ENCODE data around the gene GCDH.
"Not testable (repeated sequence)": the region's sequence is repeated elsewhere in the genome, so short reads cannot be mapped to it uniquely, and the experiment has no call there.

GCDH gene

GRCh38 chr19:12912571-12912970 is 21.6 kb downstream of the GCDH start:
- peak; percentile 57 to 66 for DNase-seq

GRCh38 chr19:12913011-12913561 is 22.1 kb downstream of the GCDH start:
- peak; percentile 58 to 78 for DNase-seq

GRCh38 chr19:12913851-12914690 is 23.1 kb downstream of the GCDH start:
- no peak for DNase-seq

- not testable (repeated sequence) for DNase-seq
Observed at GRCh38 chr19:12915860-12916259, 24.9 kb downstream of the GCDH start.

- DNase-seq: no peak
Observed at GRCh38 chr19:12918253-12918652, 27.3 kb downstream of the GCDH start.

- no peak for DNase-seq
Observed at GRCh38 chr19:12921047-12921446, 30.1 kb downstream of the GCDH start.

GRCh38 chr19:12922959-12923358 is 32.0 kb downstream of the GCDH start:
- DNase-seq: no peak

GRCh38 chr19:12924621-12925310 is 33.8 kb downstream of the GCDH start:
- DNase-seq: no peak

- DNase-seq: no peak
Observed at GRCh38 chr19:12930002-12930645, 39.2 kb downstream of the GCDH start.

GRCh38 chr19:12932392-12933286 is 41.7 kb downstream of the GCDH start:
- no peak for DNase-seq

GRCh38 chr19:12933287-12934072 is 42.5 kb downstream of the GCDH start, which contains the start of gene FARSA:
TSS of gene FARSA (minus strand) at chr19:12933711. CDS start at chr19:12933696, 15 bp downstream.
- peak; percentile 23 to 67 for DNase-seq

- DNase-seq: no peak
Observed at GRCh38 chr19:12935071-12935470, 44.1 kb downstream of the GCDH start.

GRCh38 chr19:12936582-12936981 is 45.6 kb downstream of the GCDH start:
- DNase-seq: no peak

GRCh38 chr19:12937093-12937926 is 46.4 kb downstream of the GCDH start:
- DNase-seq: no peak

GRCh38 chr19:12937927-12938778 is 47.2 kb downstream of the GCDH start, which contains the start of gene CALR:
TSS of gene CALR (plus strand) at chr19:12938609. CDS start at chr19:12938680, 71 bp downstream.
- DNase-seq: peak; percentile 91 to 93

GRCh38 chr19:12938779-12939601 is 48.0 kb downstream of the GCDH start:
- no peak for DNase-seq

GRCh38 chr19:12939975-12940423 is 49.0 kb downstream of the GCDH start:
- DNase-seq: no peak

- DNase-seq: no peak
Observed at GRCh38 chr19:12940897-12941296, 49.9 kb downstream of the GCDH start.

Data from NCI-H187 (cell line).